Fibroblast of lung (primary cell): Measurements from ENCODE around the gene BTNL3. TPM values are rescaled to one million over a fixed set of nuclear protein-coding genes. Genes with fewer than 3 reads are reported as not detected.

Experiments
- DNase-seq, 2 donors: peaks; one replicate each; pipeline versions ENCODE4 v3.0.0 to v3.0.0-alpha.2; 2010; ENCODE audit warnings: low read depth in 2 of 2
- H2AFZ ChIP-seq: 2 replicates; pipeline ENCODE4 v1.5.1; 2012; ENCODE audit warnings: low read length, control low read depth, inconsistent platforms
- H3K27ac ChIP-seq: 2 replicates; pipeline ENCODE4 v1.5.1; 2011; ENCODE audit warnings: low read length, control low read depth; ENCODE audit not compliant: insufficient read depth
- H3K27me3 ChIP-seq: 2 replicates; pipeline ENCODE4 v1.5.1; 2011; ENCODE audit warnings: mild to moderate bottlenecking, low read length; ENCODE audit not compliant: control insufficient read depth, insufficient read depth
- H3K36me3 ChIP-seq: 2 replicates; pipeline ENCODE4 v1.5.1; 2011; ENCODE audit warnings: low read length; ENCODE audit not compliant: control insufficient read depth, insufficient read depth
- H3K4me1 ChIP-seq: 2 replicates; pipeline ENCODE4 v1.5.1; 2011; ENCODE audit warnings: low read length; ENCODE audit not compliant: control insufficient read depth, insufficient read depth; ENCODE audit errors: extremely low read depth
- H3K4me2 ChIP-seq: 2 replicates; pipeline ENCODE4 v1.5.1; 2011; ENCODE audit warnings: low read length, control low read depth; ENCODE audit not compliant: insufficient read depth; ENCODE audit errors: extremely low read depth
- H3K4me3 ChIP-seq, 4 experiments: fragments of 200-600 bp in 1 of 4; sonication (generic) in 1 of 4; replicated peaks in 1 of 4; 2 replicates each; pipeline ENCODE4 v1.5.1; 2011 to 2016; ENCODE audit warnings: low read length in 4 of 4, low read depth in 3 of 4, mild to moderate bottlenecking in 3 of 4, control low read depth in 2 of 4, inconsistent platforms in 1 of 4, mixed read lengths in 1 of 4; ENCODE audit not compliant: insufficient read depth in 1 of 4; ENCODE audit errors: control extremely low read depth in 1 of 4
- H3K79me2 ChIP-seq: 2 replicates; pipeline ENCODE4 v1.5.1; 2012; ENCODE audit warnings: mild to moderate bottlenecking, low read length, inconsistent platforms; ENCODE audit not compliant: control insufficient read depth, insufficient read depth
- H3K9ac ChIP-seq: 2 replicates; pipeline ENCODE4 v1.5.1; 2011; ENCODE audit warnings: mild to moderate bottlenecking, low read length, control low read depth; ENCODE audit not compliant: insufficient read depth
- H3K9me3 ChIP-seq: 2 replicates; pipeline ENCODE4 v1.5.1; 2012; ENCODE audit warnings: low read depth, low read length; ENCODE audit not compliant: control insufficient read depth, insufficient read depth
- H4K20me1 ChIP-seq: 2 replicates; pipeline ENCODE4 v1.5.1; 2011; ENCODE audit warnings: low read length; ENCODE audit not compliant: control insufficient read depth, insufficient read depth; ENCODE audit errors: extremely low read depth
- EZH2 ChIP-seq: IDR thresholded peaks from 2 replicates; pipeline ENCODE4 v1.5.1; 2012; ENCODE audit warnings: low read length, control low read depth, mild to moderate bottlenecking; ENCODE audit errors: missing control alignments
- polyA plus RNA-seq, 2 donors: library from polyadenylated mRNA; depleted of rRNA in 1 of 2; stranded (reverse) in 1 of 2; unstranded in 1 of 2; fragments of >200 nt; gene quantifications; 2 replicates each; pipeline ENCODE4 v1.2.1, GENCODE V29; 2011 to 2012; ENCODE audit warnings: missing spikeins in 1 of 2
- total RNA-seq: library from RNA; depleted of rRNA; stranded (reverse); fragments of >200 nt; gene quantifications from 2 replicates; pipeline ENCODE4 v1.2.1, GENCODE V29; 2014
- TF ChIP-seq, protein P1 (sequence below), 2 donors: IDR thresholded peaks in 1 of 2; conservative IDR thresholded peaks in 1 of 2; 1 replicate in 1 of 2; 2 replicates in 1 of 2; pipeline ENCODE4 v1.5.1; 2011 to 2012; ENCODE audit warnings: low read length in 2 of 2, control low read depth in 1 of 2, inconsistent platforms in 1 of 2, low read depth in 1 of 2, mild to moderate bottlenecking in 1 of 2

The BTNL3 gene
- total and polyA plus RNA-seq, 2 donors (not counting 1 experiment from before 2014, with no cell fraction given), result not detected

DNA sequence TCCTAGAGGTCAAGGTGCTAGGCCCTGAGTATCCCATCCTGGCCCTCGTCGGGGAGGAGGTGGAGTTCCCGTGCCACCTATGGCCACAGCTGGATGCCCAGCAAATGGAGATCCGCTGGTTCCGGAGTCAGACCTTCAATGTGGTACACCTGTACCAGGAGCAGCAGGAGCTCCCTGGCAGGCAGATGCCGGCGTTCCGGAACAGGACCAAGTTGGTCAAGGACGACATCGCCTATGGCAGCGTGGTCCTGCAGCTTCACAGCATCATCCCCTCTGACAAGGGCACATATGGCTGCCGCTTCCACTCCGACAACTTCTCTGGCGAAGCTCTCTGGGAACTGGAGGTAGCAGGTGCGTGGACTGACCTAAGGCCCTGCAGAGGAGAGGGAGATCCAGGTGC is 59.3 kb downstream of the BTNL3 start:
- TF ChIP-seq, protein P1, sequence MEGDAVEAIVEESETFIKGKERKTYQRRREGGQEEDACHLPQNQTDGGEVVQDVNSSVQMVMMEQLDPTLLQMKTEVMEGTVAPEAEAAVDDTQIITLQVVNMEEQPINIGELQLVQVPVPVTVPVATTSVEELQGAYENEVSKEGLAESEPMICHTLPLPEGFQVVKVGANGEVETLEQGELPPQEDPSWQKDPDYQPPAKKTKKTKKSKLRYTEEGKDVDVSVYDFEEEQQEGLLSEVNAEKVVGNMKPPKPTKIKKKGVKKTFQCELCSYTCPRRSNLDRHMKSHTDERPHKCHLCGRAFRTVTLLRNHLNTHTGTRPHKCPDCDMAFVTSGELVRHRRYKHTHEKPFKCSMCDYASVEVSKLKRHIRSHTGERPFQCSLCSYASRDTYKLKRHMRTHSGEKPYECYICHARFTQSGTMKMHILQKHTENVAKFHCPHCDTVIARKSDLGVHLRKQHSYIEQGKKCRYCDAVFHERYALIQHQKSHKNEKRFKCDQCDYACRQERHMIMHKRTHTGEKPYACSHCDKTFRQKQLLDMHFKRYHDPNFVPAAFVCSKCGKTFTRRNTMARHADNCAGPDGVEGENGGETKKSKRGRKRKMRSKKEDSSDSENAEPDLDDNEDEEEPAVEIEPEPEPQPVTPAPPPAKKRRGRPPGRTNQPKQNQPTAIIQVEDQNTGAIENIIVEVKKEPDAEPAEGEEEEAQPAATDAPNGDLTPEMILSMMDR (conservative IDR thresholded peaks at IDR 0.05 in 1 of 2, IDR thresholded peaks at IDR 0.05 in 1 of 2; ENCODE audit: low read depth in 1 of 2, low read length in 2 of 2), result no peak
- no peak for TF ChIP-seq EZH2
- Histone ChIP-seq H3K36me3 (no peaks in the 10 kb centered on the region), H2AFZ (no peak overlapping the region), H3K27me3 (peaks cover 12% of the 10 kb centered on the region), H3K4me1 (no peaks in the 10 kb centered on the region), H4K20me1 (no peaks in the 10 kb centered on the region), H3K9ac (no peak overlapping the region), H3K27ac (no peak overlapping the region), H3K9me3 (no peaks in the 10 kb centered on the region), H3K79me2 (no peaks in the 10 kb centered on the region), H3K4me3 (no peak overlapping the region), H3K4me2 (no peak overlapping the region)
- DNase-seq, result no peak

GRCh38 chr5:181050016-181050415 is 61.4 kb downstream of the BTNL3 start:
- Histone ChIP-seq H4K20me1 (no peaks in the 10 kb centered on the region), H3K4me3 (no peak overlapping the region), H3K27me3 (peaks cover 30% of the 10 kb centered on the region), H3K4me1 (no peaks in the 10 kb centered on the region), H3K9me3 (no peaks in the 10 kb centered on the region), H3K9ac (no peak overlapping the region), H3K27ac (no peak overlapping the region), H3K79me2 (no peaks in the 10 kb centered on the region), H2AFZ (no peak overlapping the region), H3K36me3 (no peaks in the 10 kb centered on the region), H3K4me2 (no peak overlapping the region)
- no peak for TF ChIP-seq EZH2
- TF ChIP-seq, protein P1 (conservative IDR thresholded peaks at IDR 0.05 in 1 of 2, IDR thresholded peaks at IDR 0.05 in 1 of 2; ENCODE audit: low read depth in 1 of 2, low read length in 2 of 2), result no peak
- no peak for DNase-seq

- H3K9ac ChIP-seq, result no peak overlapping the region
- H3K36me3 ChIP-seq, result no peaks in the 10 kb centered on the region
- peaks cover 30% of the 10 kb centered on the region for H3K27me3 ChIP-seq
- peak overlapping the region in 1 of 4 experiments; percentile 22 for H3K4me3 ChIP-seq
- no peak for DNase-seq
- H3K9me3 ChIP-seq, result no peaks in the 10 kb centered on the region
- TF ChIP-seq, protein P1 (conservative IDR thresholded peaks at IDR 0.05 in 1 of 2, IDR thresholded peaks at IDR 0.05 in 1 of 2; ENCODE audit: low read depth in 1 of 2, low read length in 2 of 2), result no peak
- TF ChIP-seq EZH2, result no peak
- H3K27ac ChIP-seq, result no peak overlapping the region
- no peak overlapping the region for H2AFZ ChIP-seq
- H3K4me1 ChIP-seq, result no peaks in the 10 kb centered on the region
- no peaks in the 10 kb centered on the region for H3K79me2 ChIP-seq
- no peaks in the 10 kb centered on the region for H4K20me1 ChIP-seq
- peak overlapping the region; percentile 44 for H3K4me2 ChIP-seq
Observed at GRCh38 chr5:181051841-181052671, 63.4 kb downstream of the BTNL3 start.
